Measurements from ENCODE around the gene CBFA2T2.
A peak's percentile ranks its signal among the peaks of the same experiment; 100 is the strongest.
"Not testable (repeated sequence)": the region's sequence is repeated elsewhere in the genome, so short reads cannot be mapped to it uniquely, and the experiment has no call there.

The CBFA2T2 gene

GRCh38 chr20:33490023-33490933, at the start of gene CBFA2T2:
Gene CBFA2T2, plus strand, starts transcription at chr20:33490096. Its CDS starts 172 bp downstream, at chr20:33490268.
- DNase-seq: no peak

- DNase-seq: not testable (repeated sequence)
These were observed 49.3 kb upstream of the CBFA2T2 start for GRCh38 chr20:33440562-33440961.

- no peak for DNase-seq
These were observed 48.5 kb upstream of the CBFA2T2 start for GRCh38 chr20:33441142-33441955.

GRCh38 chr20:33442136-33443005, 47.5 kb upstream of the CBFA2T2 start:
- no peak for DNase-seq

GRCh38 chr20:33443006-33443511, 46.8 kb upstream of the CBFA2T2 start:
- no peak for DNase-seq

GRCh38 chr20:33443512-33444239, 46.2 kb upstream of the CBFA2T2 start, which contains the start of gene SNTA1:
Gene SNTA1, minus strand, starts transcription at chr20:33443763. Its CDS starts 143 bp downstream, at chr20:33443620.
- peak; percentile 25 for DNase-seq

GRCh38 chr20:33444797-33445560, 44.9 kb upstream of the CBFA2T2 start:
- no peak for DNase-seq

GRCh38 chr20:33445881-33446625, 43.8 kb upstream of the CBFA2T2 start:
- no peak for DNase-seq

- DNase-seq: no peak
These were observed 39.0 kb upstream of the CBFA2T2 start for GRCh38 chr20:33450867-33451266.

- DNase-seq: not testable (repeated sequence)
These were observed 32.8 kb upstream of the CBFA2T2 start for GRCh38 chr20:33456916-33457642.

- no peak for DNase-seq
These were observed 30.3 kb upstream of the CBFA2T2 start for GRCh38 chr20:33459599-33459998.

- DNase-seq: no peak
These were observed 29.2 kb upstream of the CBFA2T2 start for GRCh38 chr20:33460711-33461110.

- no peak for DNase-seq
These were observed 26.4 kb upstream of the CBFA2T2 start for GRCh38 chr20:33463332-33464101.

- not testable (repeated sequence) for DNase-seq
These were observed 25.1 kb upstream of the CBFA2T2 start for GRCh38 chr20:33464759-33465158.

- DNase-seq: no peak
These were observed 24.2 kb upstream of the CBFA2T2 start for GRCh38 chr20:33465481-33466302.

- no peak for DNase-seq
These were observed 23.6 kb upstream of the CBFA2T2 start for GRCh38 chr20:33466303-33466646.

- DNase-seq: no peak
These were observed 19.4 kb upstream of the CBFA2T2 start for GRCh38 chr20:33470457-33470856.

GRCh38 chr20:33470866-33471265, 19.0 kb upstream of the CBFA2T2 start:
- DNase-seq: no peak

Measured in cortex of kidney (tissue), 1 donor.